DND-41 (cell line): ENCODE data around the gene ALPK3.

Source experiments
- ATAC-seq: fragments of 200-7000 bp; cut with Tn5 transposase; 3 replicates; pipeline ENCODE4 v1.9.1; 2021; ENCODE audit warnings: low read depth; ENCODE audit not compliant: insufficient read depth
- DNase-seq: peaks from one replicate; pipeline ENCODE4 v3.0.0-alpha.2; 2020
- H2AFZ ChIP-seq: 2 replicates; pipeline ENCODE4 v1.6.0; 2012; ENCODE audit warnings: low read depth, low read length
- H3K27ac ChIP-seq: 2 replicates; pipeline ENCODE4 v1.5.1; 2012; ENCODE audit warnings: low read length, inconsistent platforms
- H3K27me3 ChIP-seq: fragments of 200-600 bp; sonication (generic); 2 replicates; pipeline ENCODE4 v1.6.0; 2012; ENCODE audit warnings: low read length, mild to moderate bottlenecking, inconsistent platforms; ENCODE audit not compliant: insufficient read depth, poor library complexity
- H3K36me3 ChIP-seq: 2 replicates; pipeline ENCODE4 v1.5.1; 2012; ENCODE audit warnings: low read length, inconsistent platforms; ENCODE audit not compliant: insufficient read depth
- H3K4me1 ChIP-seq: 2 replicates; pipeline ENCODE4 v1.5.1; 2012; ENCODE audit warnings: mild to moderate bottlenecking, low read length; ENCODE audit not compliant: insufficient read depth
- H3K4me2 ChIP-seq: 2 replicates; pipeline ENCODE4 v1.6.0; 2012; ENCODE audit warnings: mild to moderate bottlenecking, moderate library complexity, low read length, inconsistent platforms; ENCODE audit not compliant: insufficient read depth
- H3K4me3 ChIP-seq, 2 experiments: fragments of 200-600 bp in 1 of 2; shearing (Covaris generic) in 1 of 2; 2 replicates each; pipeline ENCODE4 v1.5.1; 2012 to 2016; ENCODE audit warnings: inconsistent platforms in 2 of 2, low read length in 2 of 2, mild to moderate bottlenecking in 2 of 2, low read depth in 1 of 2, moderate library complexity in 1 of 2
- H3K79me2 ChIP-seq: 2 replicates; pipeline ENCODE4 v1.6.0; 2012; ENCODE audit warnings: low read length, inconsistent platforms; ENCODE audit not compliant: insufficient read depth
- H3K9ac ChIP-seq: 2 replicates; pipeline ENCODE4 v1.6.0; 2012; ENCODE audit warnings: low read depth, mild to moderate bottlenecking, inconsistent platforms, low read length, moderate library complexity
- H3K9me3 ChIP-seq: 2 replicates; pipeline ENCODE4 v1.5.1; 2012; ENCODE audit warnings: low read length, moderate library complexity, mild to moderate bottlenecking, inconsistent platforms; ENCODE audit not compliant: insufficient read depth, severe bottlenecking
- H4K20me1 ChIP-seq: 2 replicates; pipeline ENCODE4 v1.6.0; 2012; ENCODE audit warnings: low read length; ENCODE audit not compliant: insufficient read depth
- EZH2 ChIP-seq: IDR thresholded peaks from 3 replicates; pipeline ENCODE4 v1.6.1; 2012; ENCODE audit warnings: borderline replicate concordance, low read depth, mild to moderate bottlenecking, moderate library complexity, low read length, inconsistent platforms; ENCODE audit not compliant: severe bottlenecking
- TF ChIP-seq, protein P1 (sequence below): IDR thresholded peaks from 2 replicates; pipeline ENCODE4 v1.5.1; 2012; ENCODE audit warnings: borderline replicate concordance, low read length, moderate library complexity, mild to moderate bottlenecking; ENCODE audit not compliant: poor library complexity, severe bottlenecking; ENCODE audit errors: extremely low read depth

Gene ALPK3

DNA sequence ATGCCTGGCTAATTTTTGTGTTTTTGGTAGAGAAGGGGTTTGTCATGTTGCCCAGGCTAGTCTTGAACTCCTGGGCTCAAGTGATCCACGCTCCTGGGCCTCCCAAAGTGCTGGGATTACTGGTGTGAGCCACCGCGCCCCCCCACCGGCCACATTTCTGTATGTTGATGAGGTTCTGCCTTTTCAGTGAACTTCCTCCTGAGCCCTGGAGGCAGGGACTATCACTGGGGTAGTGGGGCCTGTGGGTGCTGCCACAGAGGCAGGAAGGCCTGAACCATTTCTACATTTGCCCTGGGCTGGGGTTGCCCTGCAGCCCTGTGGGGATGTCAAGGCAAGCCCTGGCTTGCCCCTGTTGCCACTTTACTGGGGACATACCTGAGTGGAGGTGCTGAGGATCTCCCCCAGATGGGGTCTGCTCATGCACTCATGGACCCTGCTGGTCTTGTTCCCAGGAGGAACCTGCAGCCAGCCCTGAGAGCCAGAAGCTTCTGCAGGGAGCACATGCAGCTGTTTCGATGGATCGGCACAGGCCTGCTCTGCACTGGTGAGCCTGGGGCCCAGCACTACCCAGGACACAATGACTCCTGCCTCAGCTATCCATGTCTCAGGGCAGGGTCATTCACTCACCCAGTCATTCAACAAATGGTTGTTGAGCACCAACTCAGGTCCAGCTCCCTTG is 73.0 kb downstream of the ALPK3 start:
- TF ChIP-seq, protein P1, sequence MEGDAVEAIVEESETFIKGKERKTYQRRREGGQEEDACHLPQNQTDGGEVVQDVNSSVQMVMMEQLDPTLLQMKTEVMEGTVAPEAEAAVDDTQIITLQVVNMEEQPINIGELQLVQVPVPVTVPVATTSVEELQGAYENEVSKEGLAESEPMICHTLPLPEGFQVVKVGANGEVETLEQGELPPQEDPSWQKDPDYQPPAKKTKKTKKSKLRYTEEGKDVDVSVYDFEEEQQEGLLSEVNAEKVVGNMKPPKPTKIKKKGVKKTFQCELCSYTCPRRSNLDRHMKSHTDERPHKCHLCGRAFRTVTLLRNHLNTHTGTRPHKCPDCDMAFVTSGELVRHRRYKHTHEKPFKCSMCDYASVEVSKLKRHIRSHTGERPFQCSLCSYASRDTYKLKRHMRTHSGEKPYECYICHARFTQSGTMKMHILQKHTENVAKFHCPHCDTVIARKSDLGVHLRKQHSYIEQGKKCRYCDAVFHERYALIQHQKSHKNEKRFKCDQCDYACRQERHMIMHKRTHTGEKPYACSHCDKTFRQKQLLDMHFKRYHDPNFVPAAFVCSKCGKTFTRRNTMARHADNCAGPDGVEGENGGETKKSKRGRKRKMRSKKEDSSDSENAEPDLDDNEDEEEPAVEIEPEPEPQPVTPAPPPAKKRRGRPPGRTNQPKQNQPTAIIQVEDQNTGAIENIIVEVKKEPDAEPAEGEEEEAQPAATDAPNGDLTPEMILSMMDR = no peak
- no peaks in the 10 kb centered on the region for H3K9me3 ChIP-seq
- H4K20me1 ChIP-seq = no peaks in the 10 kb centered on the region
- no peaks in the 10 kb centered on the region for H3K27me3 ChIP-seq
- no peak overlapping the region for H3K9ac ChIP-seq
- H3K27ac ChIP-seq = no peak overlapping the region
- no peaks in the 10 kb centered on the region for H3K36me3 ChIP-seq
- H3K4me2 ChIP-seq = no peak overlapping the region
- DNase-seq (no peak), ATAC-seq (no peak)
- no peak overlapping the region for H2AFZ ChIP-seq
- no peaks in the 10 kb centered on the region for H3K79me2 ChIP-seq
- H3K4me1 ChIP-seq = no peaks in the 10 kb centered on the region
- H3K4me3 ChIP-seq = no peak overlapping the region

DNA sequence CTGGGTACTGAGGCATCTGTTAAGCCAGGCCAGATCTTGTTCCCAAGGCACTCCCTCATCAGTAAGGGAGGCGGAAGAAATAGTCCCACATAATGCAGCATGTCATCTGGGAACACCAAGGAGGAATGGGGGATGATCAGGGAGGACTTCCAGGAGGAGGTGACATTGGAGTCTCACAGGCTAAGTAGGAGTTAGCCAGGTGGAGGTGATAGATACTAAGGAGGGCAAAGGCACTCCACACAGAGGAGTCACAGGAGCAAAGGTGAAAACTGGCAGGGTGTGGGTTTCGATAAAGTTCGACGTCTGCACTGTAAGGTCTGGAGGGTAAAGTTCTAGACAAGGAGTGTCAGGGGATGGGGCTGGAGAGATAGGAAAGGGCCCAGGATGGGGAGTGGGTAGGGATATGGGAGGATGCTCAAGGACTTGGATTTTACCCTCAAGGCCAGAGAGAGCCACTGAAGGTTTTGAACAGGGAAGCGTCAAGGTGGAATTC is 73.6 kb downstream of the ALPK3 start:
- DNase-seq (no peak), ATAC-seq (no peak)
- Histone ChIP-seq H3K36me3 (no peaks in the 10 kb centered on the region), H3K27ac (no peak overlapping the region), H3K4me3 (no peak overlapping the region), H3K4me1 (no peaks in the 10 kb centered on the region), H3K79me2 (no peaks in the 10 kb centered on the region), H2AFZ (no peak overlapping the region), H3K4me2 (no peak overlapping the region), H3K9ac (no peak overlapping the region), H4K20me1 (no peaks in the 10 kb centered on the region), H3K27me3 (no peaks in the 10 kb centered on the region), H3K9me3 (no peaks in the 10 kb centered on the region)
- TF ChIP-seq, protein P1 = no peak
- TF ChIP-seq EZH2 = no peak

DNA sequence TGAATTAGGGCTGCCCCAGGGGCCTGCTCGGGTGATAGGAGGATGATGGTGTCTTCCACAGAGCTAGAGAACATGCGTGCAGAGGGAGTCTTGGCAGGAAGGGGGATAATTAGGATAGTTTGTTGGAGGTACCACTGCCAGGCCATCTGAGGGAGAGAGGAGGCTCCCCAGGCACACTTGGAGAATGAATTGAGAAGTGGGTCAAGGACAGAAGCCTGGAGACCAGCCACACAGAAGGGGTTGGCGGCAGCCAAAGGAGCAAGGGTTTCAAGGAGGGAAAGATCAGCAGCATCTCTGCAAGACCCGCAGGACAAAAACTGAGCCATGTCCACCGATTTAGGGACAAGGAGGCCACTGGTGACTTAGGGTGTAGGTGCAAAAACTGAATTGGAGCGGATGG is 74.2 kb downstream of the ALPK3 start:
- Histone ChIP-seq H4K20me1 (no peaks in the 10 kb centered on the region), H3K9ac (no peak overlapping the region), H3K9me3 (no peaks in the 10 kb centered on the region), H3K4me1 (no peaks in the 10 kb centered on the region), H3K27me3 (no peaks in the 10 kb centered on the region), H3K4me2 (no peak overlapping the region), H3K27ac (no peak overlapping the region), H3K4me3 (no peak overlapping the region), H3K36me3 (no peaks in the 10 kb centered on the region), H2AFZ (no peak overlapping the region), H3K79me2 (no peaks in the 10 kb centered on the region)
- ATAC-seq (no peak), DNase-seq (no peak)
- TF ChIP-seq EZH2 = no peak
- TF ChIP-seq, protein P1 = no peak
